ENCODE results near the gene GOLGA8B.
"Not testable (repeated sequence)": the region's sequence is repeated elsewhere in the genome, so short reads cannot be mapped to it uniquely, and the experiment has no call there.

The GOLGA8B gene

DNA sequence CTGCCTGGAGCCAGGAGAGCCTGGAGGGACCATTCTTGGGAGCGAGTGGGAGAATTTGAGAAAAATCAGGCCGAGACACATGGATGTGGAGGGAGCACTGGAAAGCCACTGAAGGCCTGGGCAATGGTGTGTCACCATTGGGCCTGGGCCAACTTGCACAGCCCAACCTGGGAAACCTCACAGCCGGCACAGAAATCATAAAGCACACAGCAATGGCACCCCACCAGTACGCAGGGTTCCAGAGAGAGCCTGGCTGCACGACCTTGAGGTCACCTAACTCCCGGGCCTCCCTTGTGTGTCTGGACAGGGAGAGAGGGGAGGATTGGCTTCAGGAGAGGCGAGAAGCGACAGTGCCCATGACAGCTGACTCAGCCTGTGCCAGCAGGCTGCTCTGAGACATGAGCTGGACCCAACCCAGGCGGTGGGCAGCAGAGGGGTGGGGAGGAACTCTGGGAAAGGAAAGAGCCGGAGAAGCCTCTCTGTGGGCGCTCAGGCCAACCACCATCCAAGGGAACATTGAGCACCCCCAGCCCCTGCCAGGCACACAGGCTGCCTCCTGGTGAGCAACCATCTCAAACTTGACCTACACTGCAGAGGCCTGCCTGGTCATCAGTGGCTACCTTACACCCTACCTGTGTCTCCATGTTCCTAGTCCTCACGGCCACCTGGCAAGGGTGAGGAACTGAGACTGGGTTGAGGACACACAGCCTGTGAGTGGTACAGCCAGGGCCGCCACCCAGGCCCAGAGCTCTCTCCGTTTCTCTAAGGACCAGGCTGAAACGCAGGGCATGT lies 3.0 kb downstream of the GOLGA8B start:
- not testable (repeated sequence) for H3K4me3 ChIP-seq (ENCODE audit: low read depth, low read length); H3K27ac ChIP-seq (ENCODE audit: low read depth, low read length); H3K9me3 ChIP-seq (ENCODE audit: control insufficient read depth, insufficient read depth, low read depth, low read length); H3K9ac ChIP-seq (ENCODE audit: low read length); H3K36me3 ChIP-seq (ENCODE audit: control insufficient read depth, insufficient read depth, low read length)
- Histone ChIP-seq H3K4me1 (ENCODE audit: control insufficient read depth, insufficient read depth, low read length) (peaks cover 14% of the 10 kb centered on the region), H3K27me3 (ENCODE audit: control insufficient read depth, insufficient read depth, low read length) (peaks cover 21% of the 10 kb centered on the region)

DNA sequence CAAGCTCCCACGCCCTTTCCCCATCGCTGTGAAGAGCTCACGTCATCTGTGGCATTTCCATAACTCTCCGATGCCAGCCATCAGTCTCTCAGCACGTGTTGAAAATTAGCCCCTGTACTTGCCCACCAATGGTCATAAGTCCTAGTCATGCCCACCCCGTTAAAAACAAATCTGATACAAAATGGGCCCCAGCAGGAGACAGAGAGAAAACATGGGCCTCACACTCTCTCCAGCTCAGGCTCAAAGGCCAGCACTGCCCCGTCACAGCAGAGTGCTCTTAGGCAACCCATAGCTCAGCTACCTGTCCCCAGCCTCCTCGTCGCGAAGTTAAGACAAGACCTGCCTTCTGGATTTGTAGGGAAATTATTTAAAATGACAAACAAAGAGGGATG lies 5.2 kb downstream of the GOLGA8B start:
- Histone ChIP-seq H3K9me3 (ENCODE audit: control insufficient read depth, insufficient read depth, low read depth, low read length) (no peaks in the 10 kb centered on the region), H3K36me3 (ENCODE audit: control insufficient read depth, insufficient read depth, low read length) (no peaks in the 10 kb centered on the region), H3K4me3 (ENCODE audit: low read depth, low read length) (no peak overlapping the region), H3K4me1 (ENCODE audit: control insufficient read depth, insufficient read depth, low read length) (peaks cover 7% of the 10 kb centered on the region; the same call in 1 of the 2 replicates), H3K9ac (ENCODE audit: low read length) (no peak overlapping the region), H3K27me3 (ENCODE audit: control insufficient read depth, insufficient read depth, low read length) (0 out of 2 replicates have a peak, but pooled peaks cover 4% of the 10 kb centered on the region), H3K27ac (ENCODE audit: low read depth, low read length) (no peak overlapping the region)

- not testable (repeated sequence) for H3K9ac ChIP-seq (ENCODE audit: low read length); H3K36me3 ChIP-seq (ENCODE audit: control insufficient read depth, insufficient read depth, low read length); H3K9me3 ChIP-seq (ENCODE audit: control insufficient read depth, insufficient read depth, low read depth, low read length); H3K4me1 ChIP-seq (ENCODE audit: control insufficient read depth, insufficient read depth, low read length); H3K27ac ChIP-seq (ENCODE audit: low read depth, low read length); H3K4me3 ChIP-seq (ENCODE audit: low read depth, low read length); H3K27me3 ChIP-seq (ENCODE audit: control insufficient read depth, insufficient read depth, low read length)
These were observed 5.7 kb downstream of the GOLGA8B start for GRCh38 chr15:34577658-34578282.

GRCh38 chr15:34575035-34575434 lies 8.4 kb downstream of the GOLGA8B start:
- H3K9ac ChIP-seq (ENCODE audit: low read length); H3K27me3 ChIP-seq (ENCODE audit: control insufficient read depth, insufficient read depth, low read length); H3K27ac ChIP-seq (ENCODE audit: low read depth, low read length); H3K36me3 ChIP-seq (ENCODE audit: control insufficient read depth, insufficient read depth, low read length); H3K9me3 ChIP-seq (ENCODE audit: control insufficient read depth, insufficient read depth, low read depth, low read length); H3K4me3 ChIP-seq (ENCODE audit: low read depth, low read length); H3K4me1 ChIP-seq (ENCODE audit: control insufficient read depth, insufficient read depth, low read length): not testable (repeated sequence)

DNA sequence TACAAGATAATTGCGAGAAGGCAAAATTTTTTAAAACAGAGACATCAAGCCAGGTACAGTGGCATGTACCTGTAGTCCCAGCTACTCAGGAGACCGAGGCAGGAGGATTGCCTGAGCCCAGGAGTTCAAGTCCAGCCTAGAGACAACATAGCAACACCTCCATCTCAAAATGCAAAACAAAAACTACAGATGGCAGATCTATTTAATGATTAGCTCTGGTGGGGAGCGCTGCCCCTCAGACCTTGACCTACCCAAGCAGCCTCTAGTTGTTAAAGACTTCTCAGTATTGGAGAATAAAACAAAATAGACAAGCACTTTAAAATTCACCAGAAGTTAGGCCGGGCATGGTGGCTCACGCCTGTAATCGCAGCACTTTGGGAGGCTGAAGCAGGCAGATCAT lies 10.5 kb downstream of the GOLGA8B start:
- not testable (repeated sequence) for H3K36me3 ChIP-seq (ENCODE audit: control insufficient read depth, insufficient read depth, low read length); H3K4me3 ChIP-seq (ENCODE audit: low read depth, low read length); H3K9ac ChIP-seq (ENCODE audit: low read length); H3K9me3 ChIP-seq (ENCODE audit: control insufficient read depth, insufficient read depth, low read depth, low read length); H3K4me1 ChIP-seq (ENCODE audit: control insufficient read depth, insufficient read depth, low read length); H3K27me3 ChIP-seq (ENCODE audit: control insufficient read depth, insufficient read depth, low read length); H3K27ac ChIP-seq (ENCODE audit: low read depth, low read length)

DNA sequence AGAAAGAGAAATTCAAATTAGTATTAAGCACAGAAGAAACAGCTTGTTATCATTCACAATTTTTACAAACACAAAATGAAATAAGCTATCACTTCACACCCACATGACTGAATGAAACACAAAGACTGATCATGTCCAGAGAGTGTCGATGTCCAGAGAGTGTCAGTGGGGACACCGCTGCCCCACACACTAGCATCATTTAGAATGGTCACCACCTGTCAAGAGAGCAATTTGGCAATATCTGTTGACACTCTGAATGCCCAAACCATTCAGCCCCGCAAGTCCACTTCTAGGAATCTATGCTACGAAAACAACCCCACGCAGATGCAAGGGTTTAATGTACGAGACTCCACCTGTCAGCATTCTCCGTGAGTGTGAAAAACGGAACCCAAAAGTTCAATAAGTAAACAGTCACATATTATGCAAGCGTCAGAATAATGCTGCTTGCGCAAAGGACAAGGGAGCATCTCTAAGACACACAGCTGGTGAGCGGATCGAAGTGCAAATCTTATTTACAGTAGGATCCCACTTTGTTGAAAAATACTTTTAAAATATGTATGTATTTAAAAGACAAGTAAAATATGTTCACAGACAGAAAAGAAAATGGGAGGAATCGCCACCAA lies 11.3 kb downstream of the GOLGA8B start:
- not testable (repeated sequence) for H3K9me3 ChIP-seq (ENCODE audit: control insufficient read depth, insufficient read depth, low read depth, low read length)

DNA sequence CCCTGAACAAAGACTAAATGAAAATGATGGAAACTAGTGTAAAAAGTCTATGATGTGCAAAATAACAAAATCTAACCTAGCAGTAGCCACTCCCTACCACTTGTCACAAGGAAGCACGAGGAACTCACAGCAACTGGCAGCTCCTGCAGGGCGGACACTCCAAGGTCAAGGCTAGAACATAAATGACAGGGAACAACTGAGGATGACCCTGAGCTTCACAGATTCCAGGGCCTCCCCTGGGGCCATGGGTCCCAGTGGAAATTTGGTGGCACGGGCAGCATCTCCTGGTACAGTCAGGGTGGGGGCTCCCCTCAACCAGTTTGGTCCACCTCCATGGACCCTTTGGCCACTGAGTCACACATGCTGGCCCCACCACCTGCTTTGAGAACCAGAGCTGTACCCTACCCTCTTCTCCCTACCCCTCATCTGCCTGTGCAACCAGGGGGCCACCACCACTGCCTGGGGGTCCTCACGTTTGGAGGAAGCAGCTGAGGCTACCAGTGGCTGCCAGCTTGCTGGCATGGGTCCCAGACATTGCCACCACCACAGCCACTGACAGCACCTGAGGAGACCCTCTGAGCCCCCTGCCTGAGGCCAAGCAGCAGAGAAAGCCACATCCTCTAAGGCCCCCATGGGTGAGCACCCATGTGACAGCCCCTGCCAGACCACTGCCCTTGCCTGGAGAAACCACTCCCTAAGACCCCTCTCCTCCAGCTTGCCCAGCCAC lies 13.6 kb downstream of the GOLGA8B start:
- not testable (repeated sequence) for H3K27ac ChIP-seq (ENCODE audit: low read depth, low read length); H3K4me3 ChIP-seq (ENCODE audit: low read depth, low read length); H3K27me3 ChIP-seq (ENCODE audit: control insufficient read depth, insufficient read depth, low read length)

More for the DNA sequence above, 11.3 kb downstream of the GOLGA8B start:
- H3K4me3 ChIP-seq (ENCODE audit: low read depth, low read length); H3K9ac ChIP-seq (ENCODE audit: low read length); H3K36me3 ChIP-seq (ENCODE audit: control insufficient read depth, insufficient read depth, low read length); H3K27ac ChIP-seq (ENCODE audit: low read depth, low read length); H3K27me3 ChIP-seq (ENCODE audit: control insufficient read depth, insufficient read depth, low read length); H3K4me1 ChIP-seq (ENCODE audit: control insufficient read depth, insufficient read depth, low read length): not testable (repeated sequence)

DNA sequence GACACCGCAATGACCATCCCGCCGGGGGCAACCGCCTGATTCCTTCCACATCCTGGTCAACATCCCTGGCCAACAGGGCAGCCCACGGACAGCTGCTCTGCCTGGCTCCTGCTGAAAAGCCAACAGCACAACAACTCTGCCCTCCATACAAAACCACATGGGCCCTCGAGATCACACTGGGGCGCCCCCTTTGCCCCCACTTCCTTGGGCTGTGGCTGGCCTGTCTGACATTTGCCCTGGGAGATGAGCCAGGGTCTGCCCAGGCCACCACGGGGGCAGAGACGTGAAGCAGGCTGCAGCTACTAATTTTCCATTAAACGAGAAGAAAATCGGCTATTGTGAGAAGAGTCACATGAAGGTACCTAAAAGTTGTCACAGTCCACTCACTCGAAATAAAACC lies 16.3 kb downstream of the GOLGA8B start:
- H3K27ac ChIP-seq (ENCODE audit: low read depth, low read length); H3K4me3 ChIP-seq (ENCODE audit: low read depth, low read length); H3K9me3 ChIP-seq (ENCODE audit: control insufficient read depth, insufficient read depth, low read depth, low read length); H3K9ac ChIP-seq (ENCODE audit: low read length); H3K4me1 ChIP-seq (ENCODE audit: control insufficient read depth, insufficient read depth, low read length); H3K27me3 ChIP-seq (ENCODE audit: control insufficient read depth, insufficient read depth, low read length); H3K36me3 ChIP-seq (ENCODE audit: control insufficient read depth, insufficient read depth, low read length): not testable (repeated sequence)

More for the DNA sequence above, 13.6 kb downstream of the GOLGA8B start:
- not testable (repeated sequence) for H3K9ac ChIP-seq (ENCODE audit: low read length); H3K4me1 ChIP-seq (ENCODE audit: control insufficient read depth, insufficient read depth, low read length); H3K9me3 ChIP-seq (ENCODE audit: control insufficient read depth, insufficient read depth, low read depth, low read length); H3K36me3 ChIP-seq (ENCODE audit: control insufficient read depth, insufficient read depth, low read length)

DNA sequence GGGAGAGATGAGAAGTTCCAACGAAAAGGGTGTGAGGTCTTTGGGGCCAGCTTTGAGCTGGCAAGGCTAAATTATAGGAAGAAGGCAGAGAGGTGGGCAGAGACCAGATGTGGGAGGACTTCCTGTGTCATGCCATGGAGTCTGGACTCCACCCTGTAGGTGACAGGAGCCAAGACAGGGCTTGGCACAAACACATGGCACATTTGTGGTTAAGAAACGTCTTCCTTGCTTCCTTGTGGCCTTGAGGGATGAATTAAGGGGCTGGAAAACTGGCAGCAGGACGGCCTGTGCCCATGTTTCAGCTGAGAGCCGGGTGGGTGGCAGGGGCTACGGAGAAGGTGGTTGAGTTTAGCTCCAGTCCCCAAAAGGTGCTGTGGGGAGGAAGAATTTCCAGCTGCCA lies 18.7 kb downstream of the GOLGA8B start:
- not testable (repeated sequence) for H3K4me3 ChIP-seq (ENCODE audit: low read depth, low read length); H3K27ac ChIP-seq (ENCODE audit: low read depth, low read length); H3K9me3 ChIP-seq (ENCODE audit: control insufficient read depth, insufficient read depth, low read depth, low read length); H3K36me3 ChIP-seq (ENCODE audit: control insufficient read depth, insufficient read depth, low read length); H3K9ac ChIP-seq (ENCODE audit: low read length); H3K4me1 ChIP-seq (ENCODE audit: control insufficient read depth, insufficient read depth, low read length); H3K27me3 ChIP-seq (ENCODE audit: control insufficient read depth, insufficient read depth, low read length)

DNA sequence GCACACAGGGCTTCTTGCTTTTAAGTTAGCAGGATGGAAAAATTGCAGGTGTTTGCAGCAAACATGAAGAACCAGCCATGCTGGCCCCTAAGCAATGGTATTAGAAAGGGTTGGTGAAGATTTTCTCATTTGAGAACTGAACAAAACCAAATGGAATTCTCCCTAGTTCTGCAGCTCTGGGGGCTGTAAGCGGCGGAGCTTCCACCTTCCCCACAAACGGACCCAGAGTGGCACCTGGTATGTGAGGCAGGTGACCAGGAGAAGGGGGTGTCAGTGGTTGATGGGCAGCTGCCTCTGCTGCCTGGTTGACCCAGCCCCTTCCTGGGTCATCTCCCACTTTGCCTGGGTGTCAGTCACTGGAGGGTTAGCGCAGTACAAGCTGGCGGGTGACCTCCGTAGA lies 22.6 kb downstream of the GOLGA8B start:
- H3K9ac ChIP-seq (ENCODE audit: low read length); H3K9me3 ChIP-seq (ENCODE audit: control insufficient read depth, insufficient read depth, low read depth, low read length); H3K27ac ChIP-seq (ENCODE audit: low read depth, low read length): not testable (repeated sequence)

DNA sequence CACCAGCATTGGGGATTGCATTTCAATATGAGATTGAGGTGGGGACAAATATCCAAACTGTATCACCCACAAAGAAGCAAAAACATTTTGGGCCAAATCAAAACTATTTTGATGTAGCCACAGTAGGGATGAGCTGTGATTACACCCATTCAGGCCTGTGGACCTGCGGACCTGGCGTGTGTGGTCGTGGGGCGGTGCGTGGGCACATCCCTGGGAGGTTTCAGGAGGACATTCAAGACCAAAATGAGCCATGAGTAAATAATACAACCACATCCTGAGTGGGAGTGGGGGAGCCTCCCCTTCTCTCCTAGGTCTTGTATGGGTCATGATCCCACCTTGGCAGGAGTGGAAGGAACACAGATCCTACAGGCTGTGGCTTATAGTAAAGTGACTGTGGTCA lies 23.7 kb downstream of the GOLGA8B start:
- H3K9me3 ChIP-seq (ENCODE audit: control insufficient read depth, insufficient read depth, low read depth, low read length); H3K4me3 ChIP-seq (ENCODE audit: low read depth, low read length); H3K9ac ChIP-seq (ENCODE audit: low read length); H3K36me3 ChIP-seq (ENCODE audit: control insufficient read depth, insufficient read depth, low read length); H3K27me3 ChIP-seq (ENCODE audit: control insufficient read depth, insufficient read depth, low read length); H3K4me1 ChIP-seq (ENCODE audit: control insufficient read depth, insufficient read depth, low read length); H3K27ac ChIP-seq (ENCODE audit: low read depth, low read length): not testable (repeated sequence)

More for the DNA sequence above, 22.6 kb downstream of the GOLGA8B start:
- H3K36me3 ChIP-seq (ENCODE audit: control insufficient read depth, insufficient read depth, low read length); H3K27me3 ChIP-seq (ENCODE audit: control insufficient read depth, insufficient read depth, low read length); H3K4me1 ChIP-seq (ENCODE audit: control insufficient read depth, insufficient read depth, low read length); H3K4me3 ChIP-seq (ENCODE audit: low read depth, low read length): not testable (repeated sequence)
